CD4-positive, alpha-beta T cell (primary cell): Measurements from ENCODE around the gene CCDC9B. TPM values are rescaled to one million over a fixed set of nuclear protein-coding genes. Genes with fewer than 3 reads are reported as not detected.

ENCODE experiments used
- ATAC-seq: fragments of 200-7000 bp; cut with Tn5 transposase; one replicate; pipeline ENCODE4 v1.10.0; 2022; ENCODE audit warnings: mild to moderate bottlenecking; ENCODE audit not compliant: poor library complexity
- CTCF ChIA-PET: fragments of 350-600 bp; sonication (Branson Sonifier 250); formaldehyde crosslinking; loops from one replicate; lab custom pipeline; 2021; ENCODE audit warnings: antibody characterized with exemption, inconsistent platforms; lab: Charles Lee
- POLR2A ChIA-PET: fragments of 350-600 bp; sonication (Branson Sonifier 250); formaldehyde crosslinking; loops from one replicate; lab custom pipeline; 2021; ENCODE audit warnings: antibody characterized with exemption, inconsistent platforms; lab: Charles Lee
- DNase-seq, 14 experiments: peaks; one replicate each; pipeline ENCODE4 v3.0.0-alpha.2; 2013 to 2020; ENCODE audit warnings: mixed read lengths in 2 of 14
- H3K27ac ChIP-seq, 2 donors: one replicate each; pipeline versions ENCODE4 v1.5.1 to v1.7.0; 2013; ENCODE audit warnings: low read length in 2 of 2, low read depth in 1 of 2, mild to moderate bottlenecking in 1 of 2
- H3K27me3 ChIP-seq, 2 experiments: 1 replicate in 1 of 2; 2 replicates in 1 of 2; pipeline versions ENCODE4 v1.6.1 to v1.7.0; 2013; ENCODE audit warnings: low read length in 2 of 2, control low read depth in 1 of 2, mild to moderate bottlenecking in 1 of 2, moderate library complexity in 1 of 2; ENCODE audit not compliant: insufficient read depth in 2 of 2, control insufficient read depth in 1 of 2
- H3K36me3 ChIP-seq: one replicate; pipeline ENCODE4 v1.6.1; 2013; ENCODE audit warnings: low read length, control low read depth; ENCODE audit not compliant: insufficient read depth
- H3K4me1 ChIP-seq: one replicate; pipeline ENCODE4 v1.6.1; 2013; ENCODE audit warnings: low read length, control low read depth; ENCODE audit not compliant: insufficient read depth
- H3K4me3 ChIP-seq: one replicate; pipeline ENCODE4 v1.5.1; 2013; ENCODE audit warnings: mild to moderate bottlenecking, low read length, moderate library complexity
- H3K9me3 ChIP-seq, 2 experiments: 1 replicate in 1 of 2; 2 replicates in 1 of 2; pipeline versions ENCODE4 v1.6.1 to v1.7.0; 2013; ENCODE audit warnings: low read length in 2 of 2, mild to moderate bottlenecking in 2 of 2, control low read depth in 1 of 2, moderate library complexity in 1 of 2; ENCODE audit not compliant: control insufficient read depth in 1 of 2, insufficient read depth in 1 of 2
- H3K27ac Mint-ChIP-seq: one replicate; pipeline ENCODE4 v1.8.0; 2020; ENCODE audit warnings: mixed read lengths
- H3K27me3 Mint-ChIP-seq: one replicate; pipeline ENCODE4 v1.8.0; 2021; ENCODE audit warnings: mixed read lengths
- H3K36me3 Mint-ChIP-seq: one replicate; pipeline ENCODE4 v1.8.0; 2021; ENCODE audit warnings: low read depth, mixed read lengths
- H3K4me1 Mint-ChIP-seq: one replicate; pipeline ENCODE4 v1.8.0; 2021; ENCODE audit warnings: low read depth, mixed read lengths
- H3K4me3 Mint-ChIP-seq: one replicate; pipeline ENCODE4 v1.8.0; 2020; ENCODE audit warnings: mild to moderate bottlenecking, mixed read lengths
- H3K9me3 Mint-ChIP-seq: one replicate; pipeline ENCODE4 v1.8.0; 2020; ENCODE audit warnings: mixed read lengths
- intact Hi-C, 2 experiments: fragments of 100-400 bp; cut with DNase I in 1 of 2; cut with micrococcal nuclease in 1 of 2; formaldehyde crosslinking; loops; one replicate each; pipeline versions ENCODE4 v1.15.1 to v1.9.0; 2023 to 2025; cut with DNase I, micrococcal nuclease
- total RNA-seq, 174 experiments: library from RNA in 2 of 174; stranded (reverse) in 2 of 174; gene quantifications; one replicate each; pipeline ENCODE4 v1.2.3 and lab custom pipeline; 2021 to 2026
- TF ChIP-seq, protein P1 (sequence below): fragments of 200-600 bp; IDR thresholded peaks from one replicate; pipeline ENCODE4 v1.8.0; 2022; ENCODE audit warnings: antibody characterized with exemption, mild to moderate bottlenecking

CCDC9B gene
- total RNA-seq, 2 experiments from 2014 or later: 1.0 to 1.5 TPM

DNA sequence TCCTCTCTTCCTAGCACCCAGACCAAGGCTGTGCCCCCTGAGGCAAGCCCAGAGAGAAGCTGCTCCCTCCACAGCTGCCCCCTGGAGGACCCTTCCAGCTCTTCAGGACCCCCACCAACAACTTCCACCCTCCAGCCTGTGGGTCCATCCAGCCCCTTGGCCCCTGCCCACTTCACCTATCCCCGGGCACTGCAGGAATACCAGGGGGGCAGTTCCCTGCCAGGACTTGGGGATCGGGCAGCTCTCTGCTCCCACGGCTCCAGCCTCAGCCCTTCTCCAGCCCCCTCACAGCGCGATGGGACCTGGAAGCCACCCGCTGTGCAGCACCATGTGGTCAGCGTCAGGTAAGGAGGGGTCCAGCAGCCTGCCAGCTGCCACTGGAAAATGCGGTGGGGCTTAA lies 22.9 kb upstream of the CCDC9B start:
- H3K9me3 Mint-ChIP-seq: no peaks in the 10 kb centered on the region
- Histone ChIP-seq H3K27ac (no peak overlapping the region), H3K36me3 (no peaks in the 10 kb centered on the region), H3K27me3 (no peaks in the 10 kb centered on the region), H3K4me3 (no peak overlapping the region), H3K9me3 (no peaks in the 10 kb centered on the region), H3K4me1 (peaks cover 38% of the 10 kb centered on the region)
- ChIA-PET POLR2A (no interaction called here), CTCF (no interaction called here)
- peaks cover 4% of the 10 kb centered on the region for H3K36me3 Mint-ChIP-seq
- no peak overlapping the region for H3K4me3 Mint-ChIP-seq
- DNase-seq (peak in 1 of 14 experiments; percentile 10), ATAC-seq (no peak)
- H3K27me3 Mint-ChIP-seq: no peaks in the 10 kb centered on the region
- TF ChIP-seq, protein P1, sequence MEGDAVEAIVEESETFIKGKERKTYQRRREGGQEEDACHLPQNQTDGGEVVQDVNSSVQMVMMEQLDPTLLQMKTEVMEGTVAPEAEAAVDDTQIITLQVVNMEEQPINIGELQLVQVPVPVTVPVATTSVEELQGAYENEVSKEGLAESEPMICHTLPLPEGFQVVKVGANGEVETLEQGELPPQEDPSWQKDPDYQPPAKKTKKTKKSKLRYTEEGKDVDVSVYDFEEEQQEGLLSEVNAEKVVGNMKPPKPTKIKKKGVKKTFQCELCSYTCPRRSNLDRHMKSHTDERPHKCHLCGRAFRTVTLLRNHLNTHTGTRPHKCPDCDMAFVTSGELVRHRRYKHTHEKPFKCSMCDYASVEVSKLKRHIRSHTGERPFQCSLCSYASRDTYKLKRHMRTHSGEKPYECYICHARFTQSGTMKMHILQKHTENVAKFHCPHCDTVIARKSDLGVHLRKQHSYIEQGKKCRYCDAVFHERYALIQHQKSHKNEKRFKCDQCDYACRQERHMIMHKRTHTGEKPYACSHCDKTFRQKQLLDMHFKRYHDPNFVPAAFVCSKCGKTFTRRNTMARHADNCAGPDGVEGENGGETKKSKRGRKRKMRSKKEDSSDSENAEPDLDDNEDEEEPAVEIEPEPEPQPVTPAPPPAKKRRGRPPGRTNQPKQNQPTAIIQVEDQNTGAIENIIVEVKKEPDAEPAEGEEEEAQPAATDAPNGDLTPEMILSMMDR: no peak
- H3K27ac Mint-ChIP-seq: no peak overlapping the region
- intact Hi-C loops: no loop called here
- peaks cover 23% of the 10 kb centered on the region for H3K4me1 Mint-ChIP-seq

DNA sequence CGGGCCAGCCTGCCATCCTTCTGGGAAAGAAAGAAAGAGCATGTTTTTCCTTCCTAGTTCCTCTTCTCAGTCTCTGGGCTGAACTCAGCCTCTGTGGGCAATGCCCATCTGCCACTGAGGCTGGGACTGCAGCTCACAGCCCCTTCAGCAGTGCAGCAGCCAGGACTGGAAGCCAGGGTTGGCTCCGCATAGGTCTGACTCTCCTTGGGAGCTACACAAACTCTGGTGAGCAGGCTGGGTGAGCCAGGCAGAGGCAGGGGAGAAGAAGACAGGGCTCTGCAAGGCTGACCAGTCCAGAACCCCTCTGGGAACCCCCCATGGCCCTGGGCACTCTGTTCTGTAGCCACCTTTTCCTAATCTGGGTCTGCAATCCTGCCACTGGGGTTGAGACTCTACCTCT lies 20.9 kb upstream of the CCDC9B start:
- DNase-seq (no peak), ATAC-seq (no peak)
- Mint-ChIP-seq H3K27me3 (no peaks in the 10 kb centered on the region), H3K27ac (no peak overlapping the region), H3K4me3 (no peak overlapping the region), H3K4me1 (peaks cover 14% of the 10 kb centered on the region), H3K36me3 (peaks cover 4% of the 10 kb centered on the region), H3K9me3 (no peaks in the 10 kb centered on the region)
- POLR2A ChIA-PET: no interaction called here
- H3K27ac ChIP-seq: no peak overlapping the region
- CTCF ChIA-PET: no interaction called here
- intact Hi-C loops: no loop called here
- no peaks in the 10 kb centered on the region for H3K27me3 ChIP-seq
- H3K4me1 ChIP-seq: peaks cover 33% of the 10 kb centered on the region
- no peaks in the 10 kb centered on the region for H3K9me3 ChIP-seq
- no peak overlapping the region for H3K4me3 ChIP-seq
- H3K36me3 ChIP-seq: no peaks in the 10 kb centered on the region
- TF ChIP-seq, protein P1: no peak

DNA sequence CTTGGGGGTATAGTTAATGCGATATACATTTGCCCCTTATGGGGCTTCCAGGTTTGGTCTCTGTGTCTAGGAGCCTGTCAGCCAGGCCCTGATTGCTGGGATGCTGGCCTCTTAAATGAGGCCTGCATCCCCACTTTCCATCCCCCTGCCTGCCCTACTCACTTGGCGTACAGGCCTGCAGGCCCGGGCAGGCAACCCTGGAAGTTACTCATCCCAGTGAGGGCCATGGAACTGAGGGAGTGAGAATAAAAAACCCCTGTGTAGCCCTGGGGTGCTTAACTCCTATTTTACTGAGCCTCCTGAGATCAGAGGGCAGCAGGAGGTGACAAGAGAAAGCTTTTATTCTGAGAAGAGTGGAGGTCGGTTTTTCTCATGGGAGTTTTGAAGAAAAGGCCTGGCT lies 19.3 kb upstream of the CCDC9B start:
- no peaks in the 10 kb centered on the region for H3K9me3 Mint-ChIP-seq
- intact Hi-C loops: no loop called here
- POLR2A ChIA-PET: no interaction called here
- peaks cover 14% of the 10 kb centered on the region for H3K4me1 Mint-ChIP-seq
- Histone ChIP-seq H3K27ac (no peak overlapping the region), H3K9me3 (no peaks in the 10 kb centered on the region), H3K27me3 (no peaks in the 10 kb centered on the region), H3K36me3 (no peaks in the 10 kb centered on the region), H3K4me1 (peaks cover 22% of the 10 kb centered on the region), H3K4me3 (no peak overlapping the region)
- H3K27ac Mint-ChIP-seq: no peak overlapping the region
- H3K4me3 Mint-ChIP-seq: no peak overlapping the region
- no peak for DNase-seq
- CTCF ChIA-PET: no interaction called here
- H3K27me3 Mint-ChIP-seq: no peaks in the 10 kb centered on the region
- H3K36me3 Mint-ChIP-seq: peaks cover 4% of the 10 kb centered on the region
- ATAC-seq: no peak
- TF ChIP-seq, protein P1: no peak
